ENCODE results near the gene SFTPB. TPM values are rescaled to one million over a fixed set of nuclear protein-coding genes. Genes with fewer than 3 reads are reported as not detected.
"Not testable (repeated sequence)": the region's sequence is repeated elsewhere in the genome, so short reads cannot be mapped to it uniquely, and the experiment has no call there.

Gene SFTPB
- total RNA-seq, 1 donor from 2014 or later, result not detected

GRCh38 chr2:85631316-85631715 is 36.7 kb downstream of the SFTPB start:
- Mint-ChIP-seq H3K36me3 (ENCODE audit: low read depth) (peaks cover 71% of the 10 kb centered on the region), H3K9me3 (no peaks in the 10 kb centered on the region), H3K4me1 (ENCODE audit: low read depth) (peaks cover 4% of the 10 kb centered on the region), H3K27me3 (ENCODE audit: low read depth) (no peaks in the 10 kb centered on the region), H3K4me3 (ENCODE audit: low read depth) (no peak overlapping the region), H3K27ac (no peak overlapping the region)
- no peak for DNase-seq (ENCODE audit: low spot score)
- intact Hi-C loops (cut with micrococcal nuclease), result no loop called here

DNA sequence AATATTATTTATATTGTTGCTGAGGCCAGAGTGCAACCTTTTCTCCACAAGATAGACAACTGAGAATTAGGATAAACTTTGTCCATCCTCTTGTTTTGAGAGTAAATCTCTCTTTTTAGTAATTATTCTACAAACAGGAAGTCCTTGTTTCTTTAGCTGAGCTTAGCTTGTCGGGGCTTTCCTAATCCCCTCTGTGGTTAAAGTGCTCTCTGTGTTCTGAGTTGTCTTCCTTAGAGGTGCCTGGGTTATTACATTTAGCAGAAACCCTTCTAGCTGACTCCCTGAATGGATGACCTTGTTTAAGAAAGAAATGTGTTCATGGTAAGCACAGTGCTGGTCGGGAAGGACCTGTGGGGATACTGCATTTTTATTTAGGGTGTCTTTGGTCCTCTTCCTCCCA is 39.3 kb downstream of the SFTPB start:
- intact Hi-C loops (cut with micrococcal nuclease), result no loop called here
- DNase-seq (ENCODE audit: low spot score), result no peak

GRCh38 chr2:85623991-85624390 is 44.0 kb downstream of the SFTPB start:
- DNase-seq (ENCODE audit: low spot score), result no peak
- H3K27ac Mint-ChIP-seq, result no peak overlapping the region
- intact Hi-C loops (cut with micrococcal nuclease), result no loop called here
- H3K4me1 Mint-ChIP-seq (ENCODE audit: low read depth), result peaks cover 5% of the 10 kb centered on the region
- H3K9me3 Mint-ChIP-seq, result no peaks in the 10 kb centered on the region
- no peaks in the 10 kb centered on the region for H3K27me3 Mint-ChIP-seq (ENCODE audit: low read depth)
- H3K36me3 Mint-ChIP-seq (ENCODE audit: low read depth), result peaks cover 67% of the 10 kb centered on the region
- H3K4me3 Mint-ChIP-seq (ENCODE audit: low read depth), result no peak overlapping the region

More for the DNA sequence above, 39.3 kb downstream of the SFTPB start:
- no peak overlapping the region for H3K27ac Mint-ChIP-seq
- peaks cover 4% of the 10 kb centered on the region for H3K4me1 Mint-ChIP-seq (ENCODE audit: low read depth)
- peaks cover 78% of the 10 kb centered on the region for H3K36me3 Mint-ChIP-seq (ENCODE audit: low read depth)
- H3K9me3 Mint-ChIP-seq, result no peaks in the 10 kb centered on the region
- H3K4me3 Mint-ChIP-seq (ENCODE audit: low read depth), result no peak overlapping the region
- H3K27me3 Mint-ChIP-seq (ENCODE audit: low read depth), result no peaks in the 10 kb centered on the region

GRCh38 chr2:85621338-85621737 is 46.7 kb downstream of the SFTPB start:
- no peak for DNase-seq (ENCODE audit: low spot score)
- H3K27ac Mint-ChIP-seq, result peak overlapping the region; percentile 15
- H3K27me3 Mint-ChIP-seq (ENCODE audit: low read depth), result no peaks in the 10 kb centered on the region
- peaks cover 14% of the 10 kb centered on the region for H3K4me1 Mint-ChIP-seq (ENCODE audit: low read depth)
- no peak overlapping the region for H3K4me3 Mint-ChIP-seq (ENCODE audit: low read depth)
- peaks cover 64% of the 10 kb centered on the region for H3K36me3 Mint-ChIP-seq (ENCODE audit: low read depth)
- intact Hi-C loops (cut with micrococcal nuclease), result no loop called here
- no peaks in the 10 kb centered on the region for H3K9me3 Mint-ChIP-seq

- Mint-ChIP-seq H3K9me3 (no peaks in the 10 kb centered on the region), H3K36me3 (ENCODE audit: low read depth) (peaks cover 51% of the 10 kb centered on the region), H3K27ac (no peak overlapping the region), H3K4me1 (ENCODE audit: low read depth) (peaks cover 14% of the 10 kb centered on the region), H3K27me3 (ENCODE audit: low read depth) (no peaks in the 10 kb centered on the region), H3K4me3 (ENCODE audit: low read depth) (no peak overlapping the region)
- DNase-seq (ENCODE audit: low spot score), result no peak
- intact Hi-C loops (cut with micrococcal nuclease), result loop anchor here (5.0 to 10.0 kb wide), 2 partner anchors 488 to 575 kb away; partner anchors contain the start of genes IMMT, MRPL35, POLR1A and PTCD3
These were observed 48.4 kb downstream of the SFTPB start for GRCh38 chr2:85619617-85620016.

GRCh38 chr2:85617723-85618122 is 50.3 kb downstream of the SFTPB start:
- H3K27ac Mint-ChIP-seq; H3K9me3 Mint-ChIP-seq; DNase-seq (ENCODE audit: low spot score); H3K27me3 Mint-ChIP-seq (ENCODE audit: low read depth): not testable (repeated sequence)
- peaks cover 12% of the 10 kb centered on the region for H3K4me1 Mint-ChIP-seq (ENCODE audit: low read depth)
- intact Hi-C loops (cut with micrococcal nuclease), result loop anchor here (2.0 to 10.0 kb wide), 3 partner anchors 15 to 577 kb away; partner anchors contain the start of genes IMMT, MRPL35, POLR1A and PTCD3
- H3K4me3 Mint-ChIP-seq (ENCODE audit: low read depth), result peak overlapping the region; percentile 94
- peaks cover 34% of the 10 kb centered on the region for H3K36me3 Mint-ChIP-seq (ENCODE audit: low read depth)

GRCh38 chr2:85615413-85615728 is 52.6 kb downstream of the SFTPB start:
- no peak for DNase-seq (ENCODE audit: low spot score)
- Mint-ChIP-seq H3K4me3 (ENCODE audit: low read depth) (peak overlapping the region; percentile 94), H3K4me1 (ENCODE audit: low read depth) (peaks cover 12% of the 10 kb centered on the region), H3K9me3 (no peaks in the 10 kb centered on the region), H3K36me3 (ENCODE audit: low read depth) (peaks cover 27% of the 10 kb centered on the region), H3K27ac (no peak overlapping the region), H3K27me3 (ENCODE audit: low read depth) (no peaks in the 10 kb centered on the region)
- intact Hi-C loops (cut with micrococcal nuclease), result loop anchor here (5.0 to 10.0 kb wide), 2 partner anchors 492 to 579 kb away; partner anchors contain the start of genes IMMT, MRPL35, POLR1A and PTCD3

DNA sequence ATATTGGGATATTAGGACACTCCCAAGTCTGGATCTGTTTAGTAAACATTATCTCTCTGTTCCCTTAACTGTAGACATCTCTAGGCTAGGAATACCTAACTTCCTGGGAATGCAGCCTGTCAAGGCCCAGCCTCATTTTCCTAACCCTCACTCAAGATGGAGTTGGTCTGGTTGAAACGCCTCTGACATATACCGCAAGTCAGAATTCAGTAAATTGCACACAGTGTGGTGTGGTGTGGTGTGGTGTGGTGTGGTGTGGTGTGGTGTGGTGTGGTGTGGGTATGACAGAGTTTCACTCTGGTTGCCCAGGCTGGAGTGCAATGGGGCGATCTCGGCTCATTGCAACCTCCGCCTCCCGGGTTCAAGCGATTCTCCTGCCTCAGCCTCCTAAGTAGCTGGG is 53.2 kb downstream of the SFTPB start:
- not testable (repeated sequence) for H3K4me3 Mint-ChIP-seq (ENCODE audit: low read depth); H3K27me3 Mint-ChIP-seq (ENCODE audit: low read depth)
- H3K4me1 Mint-ChIP-seq (ENCODE audit: low read depth), result peaks cover 14% of the 10 kb centered on the region

GRCh38 chr2:85613717-85614515 is 54.1 kb downstream of the SFTPB start:
- intact Hi-C loops (cut with micrococcal nuclease), result loop anchor here (5.0 to 10.0 kb wide), 2 partner anchors 197 to 581 kb away; partner anchors contain the start of genes IMMT, MRPL35 and SH2D6
- H3K4me1 Mint-ChIP-seq (ENCODE audit: low read depth), result peaks cover 12% of the 10 kb centered on the region
- no peaks in the 10 kb centered on the region for H3K9me3 Mint-ChIP-seq
- no peak overlapping the region for H3K4me3 Mint-ChIP-seq (ENCODE audit: low read depth)
- H3K36me3 Mint-ChIP-seq (ENCODE audit: low read depth), result peaks cover 31% of the 10 kb centered on the region
- no peaks in the 10 kb centered on the region for H3K27me3 Mint-ChIP-seq (ENCODE audit: low read depth)
- no peak for DNase-seq (ENCODE audit: low spot score)
- no peak overlapping the region for H3K27ac Mint-ChIP-seq

More for the DNA sequence above, 53.2 kb downstream of the SFTPB start:
- not testable (repeated sequence) for H3K27ac Mint-ChIP-seq; DNase-seq (ENCODE audit: low spot score); H3K9me3 Mint-ChIP-seq
- intact Hi-C loops (cut with micrococcal nuclease), result loop anchor here (5.0 to 10.0 kb wide), 3 partner anchors 197 to 580 kb away; partner anchors contain the start of genes IMMT, MRPL35, POLR1A and PTCD3
- H3K36me3 Mint-ChIP-seq (ENCODE audit: low read depth), result peaks cover 30% of the 10 kb centered on the region

- peaks cover 5% of the 10 kb centered on the region for H3K4me1 Mint-ChIP-seq (ENCODE audit: low read depth)
- H3K27me3 Mint-ChIP-seq (ENCODE audit: low read depth), result no peaks in the 10 kb centered on the region
- peak; percentile 85 for DNase-seq (ENCODE audit: low spot score)
- intact Hi-C loops (cut with micrococcal nuclease), result loop anchor here (1.0 to 10.0 kb wide), 4 partner anchors 10 to 583 kb away; partner anchors contain the start of genes IMMT, MRPL35, RNF181 and SH2D6
- no peaks in the 10 kb centered on the region for H3K9me3 Mint-ChIP-seq
- H3K36me3 Mint-ChIP-seq (ENCODE audit: low read depth), result peaks cover 32% of the 10 kb centered on the region
- peak within 1 kb of the TSS; percentile 97 for H3K27ac Mint-ChIP-seq
- H3K4me3 Mint-ChIP-seq (ENCODE audit: low read depth), result peak within 1 kb of the TSS; percentile 100
These were observed 56.1 kb downstream of the SFTPB start, which contains the start of gene C2orf68 for GRCh38 chr2:85611705-85612587. C2orf68 (minus strand) TSS chr2:85612066; CDS start chr2:85611984, 82 bp downstream.

DNA sequence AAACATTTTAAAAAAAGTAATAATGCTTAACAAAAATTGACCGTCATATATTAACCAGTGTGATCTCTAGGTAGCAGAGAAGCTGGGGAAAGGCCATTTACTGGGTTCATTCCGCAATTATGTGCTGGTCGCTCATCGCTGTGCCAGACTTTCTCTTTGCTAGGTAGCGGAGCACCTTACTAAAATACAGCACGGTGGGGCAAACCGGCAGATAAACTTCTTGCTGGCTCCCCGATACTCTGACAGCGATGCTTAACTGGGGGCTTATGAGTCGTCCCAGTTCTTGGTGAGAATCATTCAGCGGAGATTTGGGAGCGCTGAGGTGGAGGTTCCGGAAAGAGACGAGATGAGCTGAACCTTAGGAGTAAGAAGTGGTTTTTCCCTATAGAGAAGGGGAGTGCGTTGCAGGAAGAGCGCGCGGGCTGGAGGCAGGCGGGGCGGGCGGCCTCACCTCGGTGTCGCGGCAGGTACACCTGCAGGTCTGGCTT is 56.7 kb downstream of the SFTPB start:
- intact Hi-C loops (cut with micrococcal nuclease), result loop anchor here (1.0 to 10.0 kb wide), 4 partner anchors 9 to 584 kb away; partner anchors contain the start of genes IMMT, MRPL35, RNF181 and SH2D6
- Mint-ChIP-seq H3K27ac (peak overlapping the region; percentile 97), H3K9me3 (no peaks in the 10 kb centered on the region), H3K4me3 (ENCODE audit: low read depth) (peak overlapping the region; percentile 100), H3K4me1 (ENCODE audit: low read depth) (peaks cover 5% of the 10 kb centered on the region), H3K27me3 (ENCODE audit: low read depth) (no peaks in the 10 kb centered on the region), H3K36me3 (ENCODE audit: low read depth) (peaks cover 32% of the 10 kb centered on the region)
- no peak for DNase-seq (ENCODE audit: low spot score)

Data from activated T-helper 2 cell treated with anti-CD3 and anti-CD28 coated beads, Interferon-gamma antibody, Interleukin-2, Interleukin-4, amounts not matched to agents 10 μg/mL and 5 μg/mL and 100 μg/mL, durations not matched to agents 14 hours and 24 hours and 36 hours (primary cell).